ENCODE data around the gene NECTIN2. TPM values are rescaled to one million over a fixed set of nuclear protein-coding genes. Genes with fewer than 3 reads are reported as not detected.
A peak's percentile ranks its signal among the peaks of the same experiment; 100 is the strongest.
"Not testable (repeated sequence)": the region's sequence is repeated elsewhere in the genome, so short reads cannot be mapped to it uniquely, and the experiment has no call there.

NECTIN2 gene
- total RNA-seq, 1 donor from 2014 or later = 0.44 TPM

GRCh38 chr19:44876930-44877535 lies 30.9 kb downstream of the NECTIN2 start:
- no peak overlapping the region for H3K27ac Mint-ChIP-seq
- H3K4me3 Mint-ChIP-seq = no peak overlapping the region
- H3K36me3 Mint-ChIP-seq (ENCODE audit: low read depth) = no peaks in the 10 kb centered on the region
- intact Hi-C loops (cut with micrococcal nuclease) = no loop called here
- no peaks in the 10 kb centered on the region for H3K27me3 Mint-ChIP-seq
- peaks cover 2% of the 10 kb centered on the region for H3K4me1 Mint-ChIP-seq
- no peaks in the 10 kb centered on the region for H3K9me3 Mint-ChIP-seq
- no peak for DNase-seq

- H3K36me3 Mint-ChIP-seq (ENCODE audit: low read depth) = no peaks in the 10 kb centered on the region
- DNase-seq = no peak
- H3K9me3 Mint-ChIP-seq = no peaks in the 10 kb centered on the region
- peaks cover 2% of the 10 kb centered on the region for H3K4me1 Mint-ChIP-seq
- no peak overlapping the region for H3K4me3 Mint-ChIP-seq
- H3K27ac Mint-ChIP-seq = no peak overlapping the region
- H3K27me3 Mint-ChIP-seq = no peaks in the 10 kb centered on the region
- intact Hi-C loops (cut with micrococcal nuclease) = no loop called here
Observed at GRCh38 chr19:44878120-44878865, 32.2 kb downstream of the NECTIN2 start.

- no peak for DNase-seq
- Mint-ChIP-seq H3K27ac (no peak overlapping the region), H3K4me3 (no peak overlapping the region), H3K27me3 (no peaks in the 10 kb centered on the region), H3K36me3 (ENCODE audit: low read depth) (no peaks in the 10 kb centered on the region), H3K9me3 (no peaks in the 10 kb centered on the region), H3K4me1 (peaks cover 2% of the 10 kb centered on the region)
- intact Hi-C loops (cut with micrococcal nuclease) = no loop called here
Observed at GRCh38 chr19:44879309-44880065, 33.4 kb downstream of the NECTIN2 start.

GRCh38 chr19:44882063-44882462 lies 36.0 kb downstream of the NECTIN2 start:
- intact Hi-C loops (cut with micrococcal nuclease) = no loop called here
- Mint-ChIP-seq H3K4me3 (no peak overlapping the region), H3K27ac (no peak overlapping the region), H3K36me3 (ENCODE audit: low read depth) (no peaks in the 10 kb centered on the region), H3K9me3 (no peaks in the 10 kb centered on the region), H3K27me3 (no peaks in the 10 kb centered on the region), H3K4me1 (peaks cover 2% of the 10 kb centered on the region)
- DNase-seq = no peak

GRCh38 chr19:44882619-44883397 lies 36.7 kb downstream of the NECTIN2 start:
- intact Hi-C loops (cut with micrococcal nuclease); H3K9me3 Mint-ChIP-seq; H3K36me3 Mint-ChIP-seq (ENCODE audit: low read depth); H3K27ac Mint-ChIP-seq; H3K4me3 Mint-ChIP-seq; DNase-seq; H3K4me1 Mint-ChIP-seq; H3K27me3 Mint-ChIP-seq: not testable (repeated sequence)

GRCh38 chr19:44883922-44884321 lies 37.8 kb downstream of the NECTIN2 start:
- DNase-seq = no peak
- intact Hi-C loops (cut with micrococcal nuclease) = no loop called here
- Mint-ChIP-seq H3K9me3 (no peaks in the 10 kb centered on the region), H3K27me3 (no peaks in the 10 kb centered on the region), H3K27ac (no peak overlapping the region), H3K4me1 (peaks cover under 1% of the 10 kb centered on the region), H3K36me3 (ENCODE audit: low read depth) (no peaks in the 10 kb centered on the region), H3K4me3 (no peak overlapping the region)

- intact Hi-C loops (cut with micrococcal nuclease) = no loop called here
- DNase-seq = no peak
- H3K27ac Mint-ChIP-seq = no peak overlapping the region
- H3K27me3 Mint-ChIP-seq = no peaks in the 10 kb centered on the region
- H3K4me3 Mint-ChIP-seq = no peak overlapping the region
- peaks cover 3% of the 10 kb centered on the region for H3K4me1 Mint-ChIP-seq
- H3K36me3 Mint-ChIP-seq (ENCODE audit: low read depth) = no peaks in the 10 kb centered on the region
- H3K9me3 Mint-ChIP-seq = no peaks in the 10 kb centered on the region
Observed at GRCh38 chr19:44884566-44884965, 38.5 kb downstream of the NECTIN2 start.

- H3K4me1 Mint-ChIP-seq = peaks cover 7% of the 10 kb centered on the region
- peaks cover 4% of the 10 kb centered on the region for H3K9me3 Mint-ChIP-seq
- DNase-seq = no peak
- no peak overlapping the region for H3K4me3 Mint-ChIP-seq
- intact Hi-C loops (cut with micrococcal nuclease) = no loop called here
- H3K27ac Mint-ChIP-seq = no peak overlapping the region
- H3K27me3 Mint-ChIP-seq = no peaks in the 10 kb centered on the region
- H3K36me3 Mint-ChIP-seq (ENCODE audit: low read depth) = peaks cover 5% of the 10 kb centered on the region
Observed at GRCh38 chr19:44886141-44886540, 40.0 kb downstream of the NECTIN2 start.

- Mint-ChIP-seq H3K27ac (no peak overlapping the region), H3K27me3 (no peaks in the 10 kb centered on the region), H3K9me3 (peaks cover 4% of the 10 kb centered on the region), H3K4me1 (peaks cover 18% of the 10 kb centered on the region), H3K36me3 (ENCODE audit: low read depth) (peaks cover 16% of the 10 kb centered on the region), H3K4me3 (no peak overlapping the region)
- intact Hi-C loops (cut with micrococcal nuclease) = no loop called here
- no peak for DNase-seq
Observed at GRCh38 chr19:44887648-44888047, 41.6 kb downstream of the NECTIN2 start.

- H3K36me3 Mint-ChIP-seq (ENCODE audit: low read depth) = peaks cover 23% of the 10 kb centered on the region
- H3K4me1 Mint-ChIP-seq = peaks cover 23% of the 10 kb centered on the region
- H3K9me3 Mint-ChIP-seq; intact Hi-C loops (cut with micrococcal nuclease); H3K4me3 Mint-ChIP-seq; H3K27me3 Mint-ChIP-seq; DNase-seq; H3K27ac Mint-ChIP-seq: not testable (repeated sequence)
Observed at GRCh38 chr19:44888335-44888734, 42.2 kb downstream of the NECTIN2 start.

GRCh38 chr19:44889830-44890365 lies 43.8 kb downstream of the NECTIN2 start:
- H3K27ac Mint-ChIP-seq = peak overlapping the region; percentile 97
- H3K4me1 Mint-ChIP-seq = peaks cover 25% of the 10 kb centered on the region
- H3K9me3 Mint-ChIP-seq = peaks cover 4% of the 10 kb centered on the region
- peak overlapping the region; percentile 84 for H3K4me3 Mint-ChIP-seq
- intact Hi-C loops (cut with micrococcal nuclease) = loop anchor here (1.0 to 2.0 kb wide), 4 partner anchors 45 to 149 kb away; partner anchors contain the start of genes CLASRP and CLPTM1
- peaks cover 34% of the 10 kb centered on the region for H3K36me3 Mint-ChIP-seq (ENCODE audit: low read depth)
- H3K27me3 Mint-ChIP-seq = no peaks in the 10 kb centered on the region
- no peak for DNase-seq

GRCh38 chr19:44890366-44891015 lies 44.4 kb downstream of the NECTIN2 start:
- Mint-ChIP-seq H3K27ac (peak overlapping the region; percentile 97), H3K4me1 (peaks cover 25% of the 10 kb centered on the region), H3K9me3 (peaks cover 4% of the 10 kb centered on the region), H3K4me3 (peak overlapping the region; percentile 84), H3K36me3 (ENCODE audit: low read depth) (peaks cover 38% of the 10 kb centered on the region), H3K27me3 (no peaks in the 10 kb centered on the region)
- DNase-seq = peak; percentile 100
- intact Hi-C loops (cut with micrococcal nuclease) = loop anchor here (1.0 to 2.0 kb wide), 4 partner anchors 46 to 148 kb away; partner anchors contain the start of genes CLASRP and CLPTM1
